Natural killer cell (primary cell): ENCODE results near the gene TRAPPC5. TPM values are rescaled to one million over a fixed set of nuclear protein-coding genes. Genes with fewer than 3 reads are reported as not detected.

Experiments
- ATAC-seq, 3 donors: fragments of 150-1000 bp in 2 of 3; fragments of 200-7000 bp in 1 of 3; cut with Tn5 transposase; 1 replicate in 1 of 3; 2 replicates in 2 of 3; pipeline ENCODE4 v1.10.0; 2021; ENCODE audit warnings: mild to moderate bottlenecking in 2 of 3, moderate library complexity in 2 of 3
- DNase-seq, 2 donors: peaks; one replicate each; pipeline versions ENCODE4 v3.0.0 to v3.0.0-alpha.2; 2013 to 2021; ENCODE audit warnings: mixed read lengths in 1 of 2
- H3K27ac ChIP-seq: one replicate; pipeline ENCODE4 v1.5.1; 2013; ENCODE audit warnings: mild to moderate bottlenecking, low read length
- H3K27me3 ChIP-seq: one replicate; pipeline ENCODE4 v1.6.1; 2013; ENCODE audit warnings: low read length; ENCODE audit not compliant: control insufficient read depth, insufficient read depth
- H3K36me3 ChIP-seq: one replicate; pipeline ENCODE4 v1.6.1; 2013; ENCODE audit warnings: low read length; ENCODE audit not compliant: control insufficient read depth, insufficient read depth
- H3K4me1 ChIP-seq: one replicate; pipeline ENCODE4 v1.6.1; 2013; ENCODE audit warnings: low read length; ENCODE audit not compliant: control insufficient read depth, insufficient read depth
- H3K4me3 ChIP-seq: one replicate; pipeline ENCODE4 v1.5.1; 2013; ENCODE audit warnings: low read length
- H3K9me3 ChIP-seq: one replicate; pipeline ENCODE4 v1.6.1; 2013; ENCODE audit warnings: low read length; ENCODE audit not compliant: control insufficient read depth, insufficient read depth
- H3K27ac Mint-ChIP-seq, 2 donors: one replicate each; pipeline ENCODE4 v1.8.0; 2022; ENCODE audit warnings: mild to moderate bottlenecking in 2 of 2, mixed read lengths in 2 of 2, moderate library complexity in 1 of 2
- H3K27me3 Mint-ChIP-seq, 2 donors: one replicate each; pipeline ENCODE4 v1.8.0; 2022; ENCODE audit warnings: low read depth in 2 of 2, mixed read lengths in 2 of 2
- H3K36me3 Mint-ChIP-seq: one replicate; pipeline ENCODE4 v1.8.0; 2022; ENCODE audit warnings: mixed read lengths
- H3K4me1 Mint-ChIP-seq, 2 donors: one replicate each; pipeline ENCODE4 v1.8.0; 2022; ENCODE audit warnings: mixed read lengths in 2 of 2
- H3K4me3 Mint-ChIP-seq: one replicate; pipeline ENCODE4 v1.8.0; 2022; ENCODE audit warnings: mild to moderate bottlenecking, moderate library complexity, mixed read lengths
- H3K9me3 Mint-ChIP-seq, 2 donors: one replicate each; pipeline ENCODE4 v1.8.0; 2022; ENCODE audit warnings: mixed read lengths in 2 of 2
- CTCF ChIP-seq: fragments of 200-600 bp; IDR thresholded peaks from one replicate; pipeline ENCODE4 v1.8.0; 2022; ENCODE audit warnings: antibody characterized with exemption
- WGBS: methylation state at CpG from one replicate; pipeline ENCODE4 v1.1.7; 2013; ENCODE audit warnings: missing lambda C conversion rate; ENCODE audit not compliant: insufficient coverage; 5-methylcytosine and 5-hydroxymethylcytosine counted together
- intact Hi-C: fragments of 100-400 bp; cut with micrococcal nuclease; formaldehyde crosslinking; loops from one replicate; pipeline ENCODE4 v1.14.2; 2022
- total RNA-seq, 4 donors: library from RNA; stranded (reverse); fragments of 120-200 nt in 1 of 4; gene quantifications; one replicate each; pipeline versions ENCODE4 v1.2.3 to v1.2.4, GENCODE V29; 2013 to 2022

The TRAPPC5 gene
- total RNA-seq, 3 donors from 2014 or later (not counting 1 experiment from before 2014, with no cell fraction given) = 53.8 to 58.8 (median 54.2) TPM

GRCh38 chr19:7658219-7658686 is 22.4 kb upstream of the TRAPPC5 start:
- no peaks in the 10 kb centered on the region for H3K4me1 Mint-ChIP-seq
- WGBS = 29% methylated on average over 9 of the region's 9 CpGs
- no peaks in the 10 kb centered on the region for H3K27me3 ChIP-seq
- H3K36me3 Mint-ChIP-seq = no peaks in the 10 kb centered on the region
- H3K27ac ChIP-seq = peak overlapping the region; percentile 24
- H3K36me3 ChIP-seq = no peaks in the 10 kb centered on the region
- H3K4me1 ChIP-seq = peaks cover 15% of the 10 kb centered on the region
- DNase-seq (peak in 1 of 2 donors; percentile 75), ATAC-seq (peak in 2 of 3 donors; percentile 42 to 54)
- H3K9me3 Mint-ChIP-seq = no peaks in the 10 kb centered on the region
- H3K27ac Mint-ChIP-seq = no peak overlapping the region
- intact Hi-C loops = no loop called here
- no peak overlapping the region for H3K4me3 Mint-ChIP-seq
- no peak for TF ChIP-seq CTCF
- H3K27me3 Mint-ChIP-seq = no peaks in the 10 kb centered on the region
- no peak overlapping the region for H3K4me3 ChIP-seq
- H3K9me3 ChIP-seq = no peaks in the 10 kb centered on the region

- 83% methylated on average over 8 of the region's 8 CpGs for WGBS
- Histone ChIP-seq H3K27me3 (no peaks in the 10 kb centered on the region), H3K36me3 (no peaks in the 10 kb centered on the region), H3K9me3 (no peaks in the 10 kb centered on the region), H3K27ac (no peak overlapping the region), H3K4me3 (no peak overlapping the region), H3K4me1 (peaks cover 15% of the 10 kb centered on the region)
- no peaks in the 10 kb centered on the region for H3K36me3 Mint-ChIP-seq
- intact Hi-C loops = no loop called here
- DNase-seq = no peak
- H3K4me3 Mint-ChIP-seq = no peak overlapping the region
- no peaks in the 10 kb centered on the region for H3K27me3 Mint-ChIP-seq
- ATAC-seq = no peak
- H3K9me3 Mint-ChIP-seq = no peaks in the 10 kb centered on the region
- TF ChIP-seq CTCF = no peak
- no peaks in the 10 kb centered on the region for H3K4me1 Mint-ChIP-seq
- H3K27ac Mint-ChIP-seq = no peak overlapping the region
Measured at GRCh38 chr19:7661744-7662538, 18.7 kb upstream of the TRAPPC5 start.

GRCh38 chr19:7662657-7663056 is 18.0 kb upstream of the TRAPPC5 start:
- Mint-ChIP-seq H3K36me3 (no peaks in the 10 kb centered on the region), H3K27me3 (no peaks in the 10 kb centered on the region), H3K9me3 (no peaks in the 10 kb centered on the region), H3K4me3 (no peak overlapping the region), H3K4me1 (no peaks in the 10 kb centered on the region), H3K27ac (no peak overlapping the region)
- DNase-seq (no peak), ATAC-seq (no peak)
- H3K36me3 ChIP-seq = no peaks in the 10 kb centered on the region
- no peak for TF ChIP-seq CTCF
- intact Hi-C loops = no loop called here
- 90% methylated on average over 14 of the region's 14 CpGs for WGBS
- H3K27ac ChIP-seq = no peak overlapping the region
- no peaks in the 10 kb centered on the region for H3K9me3 ChIP-seq
- H3K27me3 ChIP-seq = no peaks in the 10 kb centered on the region
- peaks cover 11% of the 10 kb centered on the region for H3K4me1 ChIP-seq
- H3K4me3 ChIP-seq = no peak overlapping the region
